DMS153 (cell line): ENCODE results near the gene TMEM229B.

Experiments used
- DNase-seq: peaks from one replicate; lab custom pipeline; 2025; lab: John Stamatoyannopoulos, UW

The TMEM229B gene

GRCh38 chr14:67421356-67422224 lies 66.9 kb downstream of the TMEM229B start:
- no peak for DNase-seq
